Choroid plexus epithelial cell (primary cell): ENCODE measurements around the gene SETDB2.

ENCODE experiments used
- DNase-seq: peaks from one replicate; pipeline ENCODE4 v3.0.0-alpha.2; 2010; ENCODE audit warnings: low read depth
- H3K4me3 ChIP-seq: 2 replicates; pipeline ENCODE4 v1.5.1; 2011; ENCODE audit warnings: low read depth, mild to moderate bottlenecking, control low read depth, low read length, moderate library complexity
- TF ChIP-seq, protein P1 (sequence below): conservative IDR thresholded peaks from 2 replicates; pipeline ENCODE4 v1.5.1; 2011; ENCODE audit warnings: low read depth, mild to moderate bottlenecking, control low read depth, inconsistent platforms, low read length, moderate library complexity

The SETDB2 gene

DNA sequence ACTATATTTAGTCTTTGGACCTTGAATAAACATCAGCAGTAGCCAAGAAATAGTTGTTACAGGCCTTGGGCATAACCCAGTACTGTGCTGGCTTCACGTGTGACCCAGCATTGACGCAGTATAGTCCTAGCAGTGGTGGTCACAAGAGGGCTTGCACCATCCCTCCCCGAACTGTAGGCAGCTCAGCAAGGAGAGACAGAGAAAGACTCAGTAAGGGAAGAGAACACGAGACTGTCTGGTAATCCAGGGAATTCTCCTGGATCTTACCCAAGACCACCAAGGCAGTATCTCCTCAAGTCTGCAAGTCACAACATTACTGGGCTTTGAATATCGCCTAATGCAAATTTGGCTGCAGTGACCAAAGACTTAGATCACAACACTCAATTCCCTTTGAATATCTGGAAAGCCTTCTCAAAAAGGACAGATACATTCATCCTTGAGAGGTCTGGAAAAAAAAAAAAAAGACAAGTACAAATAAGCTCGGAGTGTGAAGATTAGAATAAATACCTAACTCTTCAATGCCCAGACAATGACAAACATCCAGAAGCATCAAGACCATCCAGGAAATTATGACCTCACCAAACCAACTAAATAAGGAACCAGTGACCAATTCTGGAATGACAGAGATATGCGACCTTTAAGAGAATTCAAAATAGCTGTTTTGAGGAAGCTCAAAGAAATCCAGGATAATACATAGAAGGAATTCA, 39.9 kb upstream of the SETDB2 start:
- DNase-seq: no peak
- H3K4me3 ChIP-seq: no peak overlapping the region
- TF ChIP-seq, protein P1, sequence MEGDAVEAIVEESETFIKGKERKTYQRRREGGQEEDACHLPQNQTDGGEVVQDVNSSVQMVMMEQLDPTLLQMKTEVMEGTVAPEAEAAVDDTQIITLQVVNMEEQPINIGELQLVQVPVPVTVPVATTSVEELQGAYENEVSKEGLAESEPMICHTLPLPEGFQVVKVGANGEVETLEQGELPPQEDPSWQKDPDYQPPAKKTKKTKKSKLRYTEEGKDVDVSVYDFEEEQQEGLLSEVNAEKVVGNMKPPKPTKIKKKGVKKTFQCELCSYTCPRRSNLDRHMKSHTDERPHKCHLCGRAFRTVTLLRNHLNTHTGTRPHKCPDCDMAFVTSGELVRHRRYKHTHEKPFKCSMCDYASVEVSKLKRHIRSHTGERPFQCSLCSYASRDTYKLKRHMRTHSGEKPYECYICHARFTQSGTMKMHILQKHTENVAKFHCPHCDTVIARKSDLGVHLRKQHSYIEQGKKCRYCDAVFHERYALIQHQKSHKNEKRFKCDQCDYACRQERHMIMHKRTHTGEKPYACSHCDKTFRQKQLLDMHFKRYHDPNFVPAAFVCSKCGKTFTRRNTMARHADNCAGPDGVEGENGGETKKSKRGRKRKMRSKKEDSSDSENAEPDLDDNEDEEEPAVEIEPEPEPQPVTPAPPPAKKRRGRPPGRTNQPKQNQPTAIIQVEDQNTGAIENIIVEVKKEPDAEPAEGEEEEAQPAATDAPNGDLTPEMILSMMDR: no peak

DNA sequence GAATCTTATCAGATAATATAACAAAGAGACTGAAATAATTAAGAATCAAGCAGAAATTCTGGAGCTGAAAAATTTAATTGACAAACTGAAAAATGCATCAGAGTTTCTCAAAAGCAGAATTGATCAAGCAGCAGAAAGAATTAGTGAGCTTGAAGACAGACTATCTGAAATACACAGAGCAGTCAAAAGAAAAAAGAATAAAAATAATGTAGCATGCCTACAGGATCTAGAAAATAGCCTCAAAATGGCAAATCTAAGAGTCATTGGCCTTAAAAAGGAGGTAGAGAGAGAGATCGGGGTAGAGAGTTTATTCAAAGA, 39.4 kb upstream of the SETDB2 start:
- TF ChIP-seq, protein P1: no peak
- no peak overlapping the region for H3K4me3 ChIP-seq
- DNase-seq: no peak

DNA sequence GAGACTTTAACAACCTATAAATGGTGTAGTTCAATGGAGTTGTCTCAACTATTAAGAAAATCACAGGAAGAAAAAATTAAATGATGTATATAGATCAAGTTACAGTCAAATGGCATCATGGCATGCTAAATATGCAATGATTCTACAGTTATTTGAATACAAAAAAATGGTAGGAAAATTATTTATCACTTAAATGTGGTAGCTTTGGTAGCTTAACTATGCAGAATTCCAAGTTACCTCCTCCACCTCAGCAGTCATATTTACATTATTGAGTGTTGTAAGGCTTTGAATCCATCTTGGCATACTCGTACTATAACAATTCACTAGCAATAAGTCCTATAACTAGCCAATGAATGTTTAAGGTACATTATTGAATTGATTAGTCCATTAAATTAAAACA, 37.0 kb upstream of the SETDB2 start:
- no peak overlapping the region for H3K4me3 ChIP-seq
- no peak for DNase-seq
- TF ChIP-seq, protein P1: no peak

DNA sequence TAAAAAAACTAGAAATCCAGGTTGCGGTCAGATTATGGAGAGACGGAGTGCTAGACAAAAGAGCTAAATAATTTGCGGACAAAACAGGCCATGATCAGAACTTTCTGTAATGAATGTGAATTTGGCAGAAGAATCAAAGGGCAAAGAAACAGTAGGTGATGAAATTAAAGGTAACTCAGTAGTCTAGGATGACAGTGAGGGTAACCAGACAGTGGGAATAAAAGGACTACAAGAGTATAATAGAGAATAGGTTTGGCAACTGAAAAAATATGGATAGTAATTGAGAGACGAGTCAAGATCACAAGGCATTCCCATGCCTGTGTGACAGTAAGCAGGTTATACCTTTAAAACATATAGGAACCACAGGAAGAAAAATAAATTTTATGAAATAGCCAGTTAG, 36.1 kb upstream of the SETDB2 start:
- TF ChIP-seq, protein P1: no peak
- no peak for DNase-seq
- no peak overlapping the region for H3K4me3 ChIP-seq

DNA sequence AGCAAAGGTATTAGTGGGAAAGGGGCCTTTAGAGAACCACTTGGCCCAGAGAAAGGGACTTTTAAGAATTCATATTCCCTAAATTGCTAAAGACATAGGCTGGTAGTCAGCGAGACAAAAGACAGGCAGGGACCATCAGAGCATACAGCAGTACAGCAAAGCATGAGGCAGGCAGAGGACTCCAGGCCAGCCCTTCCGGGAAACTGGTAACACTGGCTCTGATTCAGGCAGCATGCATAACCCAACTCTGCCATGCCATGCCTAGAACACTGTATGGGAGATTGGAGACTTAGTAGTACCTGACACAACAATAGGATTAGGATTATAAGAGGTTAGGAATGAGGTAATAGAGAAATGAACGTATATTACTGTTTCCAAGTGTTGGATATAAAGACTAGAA, 35.1 kb upstream of the SETDB2 start:
- H3K4me3 ChIP-seq: no peak overlapping the region
- TF ChIP-seq, protein P1: no peak
- DNase-seq: no peak

DNA sequence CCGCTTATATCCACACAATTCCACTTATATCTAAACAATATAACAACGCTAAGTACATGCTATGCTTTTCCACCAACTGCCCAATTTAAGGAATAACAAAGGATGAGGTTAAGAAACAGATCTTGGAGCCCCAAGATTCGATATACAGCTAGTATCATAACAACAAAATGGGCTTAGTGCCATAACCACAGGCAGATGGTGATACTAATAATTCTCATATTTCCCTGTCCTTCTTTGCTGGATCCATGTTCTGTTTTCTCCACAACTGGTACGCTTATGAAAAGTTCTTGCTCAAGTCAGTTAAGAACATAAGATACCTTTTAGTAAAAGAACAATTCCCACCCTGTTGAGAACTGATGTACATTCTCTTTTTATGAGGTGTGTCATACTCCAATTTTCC, 34.1 kb upstream of the SETDB2 start:
- peak; percentile 45 for DNase-seq
- no peak overlapping the region for H3K4me3 ChIP-seq
- TF ChIP-seq, protein P1: no peak

DNA sequence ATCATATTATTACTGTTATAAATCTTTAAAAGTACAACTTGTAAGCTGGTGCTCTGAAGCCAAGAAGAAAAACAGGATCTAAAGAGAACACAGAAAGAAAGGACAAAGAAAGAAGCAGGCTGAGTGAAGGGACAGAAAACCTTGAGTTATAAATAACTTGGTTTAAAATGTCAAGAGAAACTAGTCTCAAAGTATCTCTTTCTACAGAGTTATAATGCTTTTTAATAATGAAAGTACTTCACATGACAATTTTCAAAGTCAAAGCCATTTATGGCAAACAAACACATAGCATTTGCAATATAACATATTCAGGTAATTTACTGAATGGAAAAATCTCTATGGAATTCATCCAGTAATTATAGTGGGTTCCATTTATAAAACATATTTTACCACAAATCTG, 33.6 kb upstream of the SETDB2 start:
- no peak overlapping the region for H3K4me3 ChIP-seq
- DNase-seq: no peak
- TF ChIP-seq, protein P1: no peak
